Stimulated activated naive CD4-positive, alpha-beta T cell treated with Interleukin-2 at 50 U/mL for 16 hours (primary cell): Measurements from ENCODE around the gene NELFCD.
"Not testable (repeated sequence)": the region's sequence is repeated elsewhere in the genome, so short reads cannot be mapped to it uniquely, and the experiment has no call there.

Source experiments
- DNase-seq: peaks from one replicate; lab custom pipeline; 2025; lab: John Stamatoyannopoulos, UW

Gene NELFCD

GRCh38 chr20:59010321-59010994 lies 29.4 kb downstream of the NELFCD start:
- no peak for DNase-seq

- DNase-seq = no peak
Measured at GRCh38 chr20:59010995-59011873, 30.2 kb downstream of the NELFCD start.

- not testable (repeated sequence) for DNase-seq
Measured at GRCh38 chr20:59011874-59012157, 30.8 kb downstream of the NELFCD start.

- no peak for DNase-seq
Measured at GRCh38 chr20:59013031-59013951, 32.2 kb downstream of the NELFCD start.

- DNase-seq = no peak
Measured at GRCh38 chr20:59013959-59014608, 33.0 kb downstream of the NELFCD start.

GRCh38 chr20:59014680-59015389 lies 33.8 kb downstream of the NELFCD start:
- no peak for DNase-seq

GRCh38 chr20:59015411-59015810 lies 34.4 kb downstream of the NELFCD start:
- DNase-seq = no peak

GRCh38 chr20:59015812-59016711 lies 35.0 kb downstream of the NELFCD start:
- no peak for DNase-seq

GRCh38 chr20:59016795-59017492 lies 35.9 kb downstream of the NELFCD start:
- DNase-seq = no peak

GRCh38 chr20:59017493-59018231 lies 36.6 kb downstream of the NELFCD start:
- DNase-seq = no peak

- no peak for DNase-seq
Measured at GRCh38 chr20:59018817-59019216, 37.8 kb downstream of the NELFCD start.

- no peak for DNase-seq
Measured at GRCh38 chr20:59019217-59019616, 38.2 kb downstream of the NELFCD start, which contains the start of gene TUBB1. TUBB1 (plus strand) TSS chr20:59019429; CDS start chr20:59019523, 94 bp downstream.

- no peak for DNase-seq
Measured at GRCh38 chr20:59020938-59021551, 40.0 kb downstream of the NELFCD start.

GRCh38 chr20:59022754-59023153 lies 41.7 kb downstream of the NELFCD start:
- DNase-seq = no peak

- no peak for DNase-seq
Measured at GRCh38 chr20:59023616-59024015, 42.6 kb downstream of the NELFCD start.

GRCh38 chr20:59024111-59024530 lies 43.1 kb downstream of the NELFCD start:
- DNase-seq = no peak

- no peak for DNase-seq
Measured at GRCh38 chr20:59025086-59025485, 44.0 kb downstream of the NELFCD start.

GRCh38 chr20:59025511-59025910 lies 44.5 kb downstream of the NELFCD start:
- DNase-seq = no peak
